Gastrocnemius medialis (tissue), 4 donors: ENCODE results near the gene RPL28. TPM values are rescaled to one million over a fixed set of nuclear protein-coding genes. Genes with fewer than 3 reads are reported as not detected.

Source experiments
- ATAC-seq, 2 donors: fragments of 150-250 bp; one replicate each; pipeline ENCODE4 v1.9.1; 2016
- DNase-seq, 2 donors: peaks; one replicate each; pipeline ENCODE4 v3.0.0-alpha.2; 2019
- H3K27ac ChIP-seq, 4 donors: fragments of 200-600 bp; sonication (generic); 1 replicate in 1 of 4; 2 replicates in 3 of 4; pipeline ENCODE4 v1.5.1; 2016 to 2018; ENCODE audit warnings: mild to moderate bottlenecking in 2 of 4, moderate library complexity in 1 of 4
- H3K27me3 ChIP-seq, 3 donors: fragments of 200-600 bp; sonication (generic) in 2 of 3; 1 replicate in 1 of 3; 2 replicates in 2 of 3; pipeline versions ENCODE4 v1.5.1 to v1.6.0; 2016 to 2019; ENCODE audit warnings: mild to moderate bottlenecking in 1 of 3, moderate library complexity in 1 of 3
- H3K36me3 ChIP-seq, 2 donors: fragments of 200-600 bp; sonication (generic) in 1 of 2; one replicate each; pipeline ENCODE4 v1.5.1; 2017 to 2018
- H3K4me1 ChIP-seq, 2 donors: fragments of 200-600 bp; sonication (generic) in 1 of 2; one replicate each; pipeline ENCODE4 v1.5.1; 2016 to 2017; ENCODE audit warnings: mild to moderate bottlenecking in 2 of 2
- H3K4me3 ChIP-seq, 4 donors: fragments of 200-600 bp; sonication (generic) in 3 of 4; 1 replicate in 1 of 4; 2 replicates in 3 of 4; pipeline ENCODE4 v1.5.1; 2016 to 2019; ENCODE audit warnings: mild to moderate bottlenecking in 2 of 4
- H3K9me3 ChIP-seq, 3 donors: fragments of 200-600 bp; sonication (generic) in 2 of 3; 1 replicate in 1 of 3; 2 replicates in 2 of 3; pipeline ENCODE4 v1.5.1; 2016 to 2019
- CTCF ChIP-seq, 5 experiments: fragments of 450-650 bp in 3 of 5; fragments of 200-600 bp in 2 of 5; sonication (generic) in 2 of 5; IDR thresholded peaks in 4 of 5; conservative IDR thresholded peaks in 1 of 5; 1 replicate in 4 of 5; 2 replicates in 1 of 5; pipeline ENCODE4 v1.5.1; 2016 to 2019; ENCODE audit warnings: antibody characterized with exemption in 5 of 5, mild to moderate bottlenecking in 3 of 5, moderate library complexity in 3 of 5
- POLR2A ChIP-seq, 2 donors: fragments of 450-650 bp; IDR thresholded peaks; one replicate each; pipeline ENCODE4 v1.6.1; 2017; ENCODE audit warnings: antibody characterized with exemption in 2 of 2, mild to moderate bottlenecking in 2 of 2, moderate library complexity in 2 of 2
- in situ Hi-C, 4 donors: fragments of 200-750 bp; cut with MboI; loops; one replicate each; pipeline versions ENCODE4 v1.15.0 to v1.8.0; 2017; ENCODE audit warnings: low sequenced_read_pairs in 4 of 4
- intact Hi-C: fragments of 100-400 bp; cut with DNase I; formaldehyde crosslinking; loops from one replicate; pipeline ENCODE4 v1.15.1; 2023; ENCODE audit warnings: low total_unique reads
- total RNA-seq, 4 donors: library from RNA; depleted of rRNA; stranded (reverse); fragments of >200 nt; gene quantifications; one replicate each; pipeline versions ENCODE4 v1.1.0 to v1.2.3, GENCODE V29; 2016

RPL28 gene
- total RNA-seq, 4 donors from 2014 or later = 123 to 278 (median 206) TPM

GRCh38 chr19:55348317-55349034 lies 37.3 kb upstream of the RPL28 start:
- peaks cover 23 to 32% (median 24%) of the 10 kb centered on the region in 3 donors for H3K27me3 ChIP-seq
- ATAC-seq (no peak), DNase-seq (no peak)
- intact Hi-C loops (no loop called here), in situ Hi-C loops (no loop called here)
- TF ChIP-seq CTCF (IDR thresholded peaks at IDR 0.05 in 4 of 5, conservative IDR thresholded peaks at IDR 0.05 in 1 of 5) = no peak
- no peak for TF ChIP-seq POLR2A (IDR thresholded peaks at IDR 0.05)
- peaks cover 0 to 5% of the 10 kb centered on the region in 2 donors for H3K4me1 ChIP-seq
- peaks cover 0 to 4% of the 10 kb centered on the region in 2 donors for H3K36me3 ChIP-seq
- H3K27ac ChIP-seq = no peak overlapping the region
- H3K9me3 ChIP-seq = no peaks in the 10 kb centered on the region
- H3K4me3 ChIP-seq = no peak overlapping the region

- no peak for DNase-seq
- in situ Hi-C loops (no loop called here), intact Hi-C loops (no loop called here)
- H3K9me3 ChIP-seq = no peaks in the 10 kb centered on the region
- ATAC-seq = no peak
- peaks cover 39 to 52% (median 46%) of the 10 kb centered on the region in 3 donors for H3K27me3 ChIP-seq
- no peak overlapping the region for H3K4me3 ChIP-seq
- TF ChIP-seq POLR2A (IDR thresholded peaks at IDR 0.05) = no peak
- TF ChIP-seq CTCF (IDR thresholded peaks at IDR 0.05 in 4 of 5, conservative IDR thresholded peaks at IDR 0.05 in 1 of 5) = no peak
- H3K27ac ChIP-seq = no peak overlapping the region
- H3K36me3 ChIP-seq = no peaks in the 10 kb centered on the region
- H3K4me1 ChIP-seq = peaks cover 0 to 15% of the 10 kb centered on the region in 2 donors
Observed at GRCh38 chr19:55350620-55351315, 35.0 kb upstream of the RPL28 start.

- ATAC-seq (no peak), DNase-seq (no peak)
- peaks cover 39 to 57% (median 54%) of the 10 kb centered on the region in 3 donors for H3K27me3 ChIP-seq
- no peak overlapping the region for H3K27ac ChIP-seq
- in situ Hi-C loops = no loop called here
- H3K4me3 ChIP-seq = no peak overlapping the region
- intact Hi-C loops = no loop called here
- TF ChIP-seq CTCF (IDR thresholded peaks at IDR 0.05 in 4 of 5, conservative IDR thresholded peaks at IDR 0.05 in 1 of 5) = no peak
- no peak for TF ChIP-seq POLR2A (IDR thresholded peaks at IDR 0.05)
- no peaks in the 10 kb centered on the region for H3K9me3 ChIP-seq
- H3K4me1 ChIP-seq = peaks cover 0 to 15% of the 10 kb centered on the region in 2 donors
- H3K36me3 ChIP-seq = no peaks in the 10 kb centered on the region
Observed at GRCh38 chr19:55352040-55352439, 33.7 kb upstream of the RPL28 start.

GRCh38 chr19:55352549-55353145 lies 33.1 kb upstream of the RPL28 start:
- DNase-seq (no peak), ATAC-seq (no peak)
- Histone ChIP-seq H3K4me1 (peaks cover 0 to 15% of the 10 kb centered on the region in 2 donors), H3K27ac (no peak overlapping the region), H3K4me3 (no peak overlapping the region), H3K9me3 (no peaks in the 10 kb centered on the region), H3K27me3 (peaks cover 39 to 57% (median 54%) of the 10 kb centered on the region in 3 donors), H3K36me3 (no peaks in the 10 kb centered on the region)
- TF ChIP-seq POLR2A (IDR thresholded peaks at IDR 0.05) = no peak
- TF ChIP-seq CTCF (IDR thresholded peaks at IDR 0.05 in 4 of 5, conservative IDR thresholded peaks at IDR 0.05 in 1 of 5) = no peak
- intact Hi-C loops (no loop called here), in situ Hi-C loops (no loop called here)
